Prostate gland (tissue), 2 donors: ENCODE data around the gene CARD19. TPM values are rescaled to one million over a fixed set of nuclear protein-coding genes. Genes with fewer than 3 reads are reported as not detected.

ENCODE experiments used
- DNase-seq: peaks from one replicate; pipeline ENCODE4 v3.0.0-alpha.2; 2019; ENCODE audit warnings: low spot score
- H3K27ac ChIP-seq, 2 donors: fragments of 200-600 bp; sonication (generic); 2 replicates each; pipeline ENCODE4 v1.5.1; 2017 to 2019
- H3K27me3 ChIP-seq: fragments of 200-600 bp; sonication (generic); replicated peaks from 2 replicates; pipeline ENCODE4 v1.5.1; 2019; ENCODE audit not compliant: insufficient read depth
- H3K36me3 ChIP-seq, 2 donors: fragments of 200-600 bp; sonication (generic); 1 replicate in 1 of 2; 2 replicates in 1 of 2; pipeline versions ENCODE4 v1.5.1 to v1.8.1; 2017 to 2019
- H3K4me1 ChIP-seq: fragments of 200-600 bp; sonication (generic); replicated peaks from 2 replicates; pipeline ENCODE4 v1.5.1; 2019
- H3K4me3 ChIP-seq, 2 donors: fragments of 200-600 bp; sonication (generic); 2 replicates each; pipeline ENCODE4 v1.5.1; 2017 to 2019
- H3K9me3 ChIP-seq: fragments of 200-600 bp; sonication (generic); 2 replicates; pipeline ENCODE4 v1.5.1; 2017
- POLR2A ChIP-seq: fragments of 450-650 bp; IDR thresholded peaks from one replicate; pipeline ENCODE4 v1.6.1; 2016; ENCODE audit warnings: antibody characterized with exemption, mild to moderate bottlenecking
- POLR2AphosphoS5 ChIP-seq: sonication (generic); formaldehyde crosslinking; IDR thresholded peaks from one replicate; pipeline ENCODE4 v1.6.1; 2017; ENCODE audit warnings: antibody characterized with exemption
- WGBS: methylation state at CpG from one replicate; pipeline ENCODE4 v1.1.5; 2018; 5-methylcytosine and 5-hydroxymethylcytosine counted together
- intact Hi-C: fragments of 100-400 bp; cut with DNase I; formaldehyde crosslinking; loops from one replicate; pipeline ENCODE4 v1.14.2; 2022
- total RNA-seq, 2 donors: library from RNA; depleted of rRNA; stranded (reverse); fragments of >200 nt; gene quantifications; one replicate each; pipeline ENCODE4 v1.1.0, GENCODE V29; 2016
- TF ChIP-seq, protein P1 (sequence below), 4 experiments: fragments of 200-600 bp in 2 of 4; fragments of 450-650 bp in 2 of 4; sonication (generic) in 2 of 4; IDR thresholded peaks; 1 replicate in 3 of 4; 2 replicates in 1 of 4; pipeline ENCODE4 v1.5.1; 2016 to 2019; ENCODE audit warnings: antibody characterized with exemption in 4 of 4, mild to moderate bottlenecking in 2 of 4, moderate library complexity in 2 of 4

The CARD19 gene
- total RNA-seq, 2 donors from 2014 or later: 41.9 to 111 TPM

DNA sequence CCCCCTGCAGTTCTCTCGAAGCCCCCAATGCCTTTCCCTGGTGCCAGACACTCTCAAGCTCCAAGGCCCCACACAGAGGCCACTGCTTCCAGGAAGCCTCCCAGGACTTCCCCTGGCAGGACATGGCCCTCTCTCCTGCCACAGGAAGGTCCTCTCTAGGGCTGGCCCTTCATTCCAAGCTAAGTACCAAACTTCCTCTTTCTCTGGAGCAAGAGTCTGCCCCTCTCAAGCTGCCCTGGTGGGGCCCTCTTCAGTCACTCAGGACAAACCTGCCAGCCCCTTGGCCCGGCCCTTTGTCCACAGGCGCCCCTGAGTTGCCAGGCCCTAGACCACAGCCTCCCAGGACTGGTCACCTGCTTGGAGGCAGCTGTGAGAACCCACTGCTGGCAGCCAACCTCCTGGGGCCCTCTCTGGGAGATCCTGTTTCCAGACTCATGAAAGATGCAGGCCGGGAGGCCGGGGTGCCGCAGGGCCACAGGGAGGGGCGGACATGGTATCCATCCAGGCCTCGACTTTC lies 31.4 kb downstream of the CARD19 start:
- peak overlapping the region; percentile 54 to 60 for H3K27ac ChIP-seq
- no peaks in the 10 kb centered on the region for H3K36me3 ChIP-seq
- H3K27me3 ChIP-seq: no peaks in the 10 kb centered on the region
- TF ChIP-seq POLR2A: no peak
- TF ChIP-seq, protein P1, sequence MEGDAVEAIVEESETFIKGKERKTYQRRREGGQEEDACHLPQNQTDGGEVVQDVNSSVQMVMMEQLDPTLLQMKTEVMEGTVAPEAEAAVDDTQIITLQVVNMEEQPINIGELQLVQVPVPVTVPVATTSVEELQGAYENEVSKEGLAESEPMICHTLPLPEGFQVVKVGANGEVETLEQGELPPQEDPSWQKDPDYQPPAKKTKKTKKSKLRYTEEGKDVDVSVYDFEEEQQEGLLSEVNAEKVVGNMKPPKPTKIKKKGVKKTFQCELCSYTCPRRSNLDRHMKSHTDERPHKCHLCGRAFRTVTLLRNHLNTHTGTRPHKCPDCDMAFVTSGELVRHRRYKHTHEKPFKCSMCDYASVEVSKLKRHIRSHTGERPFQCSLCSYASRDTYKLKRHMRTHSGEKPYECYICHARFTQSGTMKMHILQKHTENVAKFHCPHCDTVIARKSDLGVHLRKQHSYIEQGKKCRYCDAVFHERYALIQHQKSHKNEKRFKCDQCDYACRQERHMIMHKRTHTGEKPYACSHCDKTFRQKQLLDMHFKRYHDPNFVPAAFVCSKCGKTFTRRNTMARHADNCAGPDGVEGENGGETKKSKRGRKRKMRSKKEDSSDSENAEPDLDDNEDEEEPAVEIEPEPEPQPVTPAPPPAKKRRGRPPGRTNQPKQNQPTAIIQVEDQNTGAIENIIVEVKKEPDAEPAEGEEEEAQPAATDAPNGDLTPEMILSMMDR (IDR thresholded peaks at IDR 0.05): no peak
- no peak for TF ChIP-seq POLR2AphosphoS5
- no peak for DNase-seq
- no peaks in the 10 kb centered on the region for H3K9me3 ChIP-seq
- intact Hi-C loops: no loop called here
- no peak overlapping the region for H3K4me3 ChIP-seq
- peaks cover 31% of the 10 kb centered on the region for H3K4me1 ChIP-seq
- 37% methylated on average over 8 of the region's 8 CpGs for WGBS

- TF ChIP-seq POLR2AphosphoS5 (no peak), POLR2A (no peak)
- TF ChIP-seq, protein P1 (IDR thresholded peaks at IDR 0.05): no peak
- no peak overlapping the region for H3K4me3 ChIP-seq
- intact Hi-C loops: no loop called here
- peaks cover 38% of the 10 kb centered on the region for H3K4me1 ChIP-seq
- H3K36me3 ChIP-seq: no peaks in the 10 kb centered on the region
- H3K9me3 ChIP-seq: no peaks in the 10 kb centered on the region
- peak overlapping the region in 1 of 2 donors; percentile 60 for H3K27ac ChIP-seq
- no peak for DNase-seq
- 70% methylated on average over 12 of the region's 14 CpGs for WGBS
- H3K27me3 ChIP-seq: no peaks in the 10 kb centered on the region
Observed at GRCh38 chr9:93128011-93128714, 32.1 kb downstream of the CARD19 start.

DNA sequence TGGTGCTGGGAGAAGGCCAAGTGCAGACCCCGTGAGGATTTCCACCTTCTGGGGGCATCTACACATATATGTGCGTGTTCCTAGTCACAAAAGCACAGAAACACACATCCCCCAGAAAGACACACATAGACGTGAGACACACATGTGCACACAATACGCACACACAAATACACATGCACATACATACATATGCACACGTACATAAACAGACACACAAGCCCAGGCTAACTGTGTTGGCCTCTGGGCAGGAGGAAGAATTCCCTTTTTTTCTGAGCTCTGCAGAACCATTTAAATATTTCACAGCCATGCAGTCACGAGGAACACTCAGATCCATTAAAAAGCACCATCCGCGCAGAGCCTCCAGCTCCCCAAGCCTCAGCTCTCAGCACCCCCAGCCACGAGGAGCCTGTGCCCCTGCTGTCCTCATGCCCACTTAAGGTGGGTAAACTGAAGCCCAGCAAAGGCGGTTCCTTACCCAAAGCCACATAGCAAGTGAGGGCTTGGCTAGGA lies 32.8 kb downstream of the CARD19 start:
- DNase-seq: no peak
- TF ChIP-seq POLR2AphosphoS5 (no peak), POLR2A (no peak)
- TF ChIP-seq, protein P1 (IDR thresholded peaks at IDR 0.05): no peak
- Histone ChIP-seq H3K4me1 (peaks cover 41% of the 10 kb centered on the region), H3K36me3 (no peaks in the 10 kb centered on the region), H3K27ac (peak overlapping the region in 1 of 2 donors; percentile 2), H3K4me3 (no peak overlapping the region), H3K27me3 (no peaks in the 10 kb centered on the region), H3K9me3 (no peaks in the 10 kb centered on the region)
- intact Hi-C loops: no loop called here
- 60% methylated on average over 10 of the region's 10 CpGs for WGBS

DNA sequence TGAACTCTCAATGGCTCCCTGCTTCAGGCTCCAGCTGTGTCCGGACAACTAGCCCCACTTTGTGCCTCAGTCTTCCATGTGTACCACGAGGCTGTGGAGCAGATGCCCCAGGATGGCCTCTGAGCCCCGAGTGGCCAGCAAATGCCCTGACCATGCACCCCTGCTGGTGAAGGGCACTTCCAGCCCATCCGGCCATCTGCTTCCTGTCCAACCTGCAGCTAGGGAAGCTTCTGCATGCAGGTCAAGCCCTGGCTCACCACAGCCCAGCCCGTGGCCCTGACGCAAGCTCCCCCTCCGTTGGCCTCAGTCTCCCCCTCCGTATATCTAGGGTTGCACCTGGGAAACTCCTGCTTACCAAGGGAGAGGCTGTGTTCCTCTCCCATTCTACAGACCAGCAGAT lies 33.3 kb downstream of the CARD19 start:
- no peak overlapping the region for H3K4me3 ChIP-seq
- H3K4me1 ChIP-seq: peaks cover 41% of the 10 kb centered on the region
- peak overlapping the region in 1 of 2 donors; percentile 2 for H3K27ac ChIP-seq

More for the DNA sequence above, 33.3 kb downstream of the CARD19 start:
- no peak for DNase-seq
- intact Hi-C loops: no loop called here
- H3K27me3 ChIP-seq: no peaks in the 10 kb centered on the region
- no peaks in the 10 kb centered on the region for H3K36me3 ChIP-seq
- no peaks in the 10 kb centered on the region for H3K9me3 ChIP-seq
- WGBS: 65% methylated on average over 8 of the region's 8 CpGs
- TF ChIP-seq POLR2A (no peak), POLR2AphosphoS5 (no peak)
- TF ChIP-seq, protein P1 (IDR thresholded peaks at IDR 0.05): no peak
